SU-DHL-6 (cell line): Measurements from ENCODE around the gene HOXD11.

Experiments
- H2AFZ ChIP-seq: fragments of 200-600 bp; sonication (generic); 2 replicates; pipeline ENCODE4 v1.6.1; 2014; ENCODE audit warnings: low read depth, mild to moderate bottlenecking, moderate library complexity, mixed read lengths, antibody characterized with exemption, low read length; ENCODE audit not compliant: severe bottlenecking
- H3F3A ChIP-seq: fragments of 200-600 bp; shearing (Covaris generic); 2 replicates; pipeline ENCODE4 v1.6.0; 2016; ENCODE audit warnings: antibody characterized with exemption, mild to moderate bottlenecking; ENCODE audit not compliant: insufficient read depth
- H3K27ac ChIP-seq: fragments of 200-600 bp; sonication (generic); 2 replicates; pipeline ENCODE4 v1.5.1; 2016; ENCODE audit warnings: low read depth, mild to moderate bottlenecking, low read length, moderate library complexity, mixed read lengths
- H3K27me3 ChIP-seq: fragments of 200-600 bp; sonication (generic), shearing (Covaris generic); 2 replicates; pipeline ENCODE4 v1.6.0; 2014; ENCODE audit warnings: mild to moderate bottlenecking, low read length
- H3K36me3 ChIP-seq: fragments of 200-600 bp; sonication (generic); 2 replicates; pipeline ENCODE4 v1.6.1; 2014; ENCODE audit warnings: mild to moderate bottlenecking, low read length, mixed read lengths
- H3K4me2 ChIP-seq: fragments of 300-600, 200-600 bp; shearing (Covaris generic), sonication (generic); 2 replicates; pipeline ENCODE4 v1.6.0; 2014; ENCODE audit warnings: low read length, low read depth, mild to moderate bottlenecking; ENCODE audit not compliant: poor library complexity, severe bottlenecking
- H3K4me3 ChIP-seq: fragments of 200-600 bp; sonication (generic); 2 replicates; pipeline ENCODE4 v1.5.1; 2014; ENCODE audit warnings: antibody characterized with exemption, low read length, mild to moderate bottlenecking, mixed read lengths; ENCODE audit not compliant: insufficient read depth, poor library complexity, severe bottlenecking
- H3K79me2 ChIP-seq: fragments of 200-600 bp; sonication (generic); 2 replicates; pipeline ENCODE4 v1.6.1; 2014; ENCODE audit warnings: mild to moderate bottlenecking, low read length, moderate library complexity; ENCODE audit not compliant: insufficient read depth
- H3K9ac ChIP-seq: fragments of 200-600 bp; sonication (generic); 2 replicates; pipeline ENCODE4 v1.7.0; 2014; ENCODE audit warnings: mild to moderate bottlenecking, low read length
- H3K9me2 ChIP-seq: fragments of 200-600 bp; sonication (generic); replicated peaks from 2 replicates; pipeline ENCODE4 v1.6.1; 2014; ENCODE audit warnings: low read length; ENCODE audit not compliant: insufficient read depth
- H3K9me3 ChIP-seq: fragments of 200-600 bp; sonication (generic); 2 replicates; pipeline ENCODE4 v1.6.1; 2014; ENCODE audit warnings: low read length, mixed read lengths; ENCODE audit not compliant: insufficient read depth
- H4K20me1 ChIP-seq: fragments of 200-600 bp; sonication (generic); 2 replicates; pipeline ENCODE4 v1.6.1; 2014; ENCODE audit warnings: low read depth, mild to moderate bottlenecking, antibody characterized with exemption, low read length, moderate library complexity, mixed read lengths
- CTCF ChIP-seq: fragments of 200-600 bp; sonication (generic); IDR thresholded peaks from one replicate; pipeline ENCODE4 v1.5.1; 2017; ENCODE audit warnings: antibody characterized with exemption, mild to moderate bottlenecking, low read length, moderate library complexity; ENCODE audit not compliant: insufficient read depth, poor library complexity, severe bottlenecking
- EZH2phosphoT487 ChIP-seq: fragments of 200-600 bp; sonication (generic), shearing (Covaris generic); conservative IDR thresholded peaks from 2 replicates; pipeline ENCODE4 v1.6.1; 2018; ENCODE audit warnings: mild to moderate bottlenecking, antibody characterized with exemption, low read length, moderate library complexity, mixed read lengths

HOXD11 gene

GRCh38 chr2:176106581-176107539 lies at the start of gene HOXD11:
Gene HOXD11 (plus strand): TSS chr2:176107280. CDS start chr2:176107356, 76 bp downstream.
- H3K9me2 ChIP-seq = no peaks in the 10 kb centered on the region
- TF ChIP-seq EZH2phosphoT487 (no peak), CTCF (no peak)
- no peaks in the 10 kb centered on the region for H3F3A ChIP-seq
- H3K4me3 ChIP-seq = no peak within 1 kb of the TSS
- no peaks in the 10 kb centered on the region for H3K27me3 ChIP-seq
- H3K79me2 ChIP-seq = no peaks in the 10 kb centered on the region
- H3K4me2 ChIP-seq = no peak within 1 kb of the TSS
- no peaks in the 10 kb centered on the region for H3K9me3 ChIP-seq
- no peaks in the 10 kb centered on the region for H3K36me3 ChIP-seq
- H3K9ac ChIP-seq = no peak within 1 kb of the TSS
- no peaks in the 10 kb centered on the region for H4K20me1 ChIP-seq
- H2AFZ ChIP-seq = no peak within 1 kb of the TSS
- no peak within 1 kb of the TSS for H3K27ac ChIP-seq

DNA sequence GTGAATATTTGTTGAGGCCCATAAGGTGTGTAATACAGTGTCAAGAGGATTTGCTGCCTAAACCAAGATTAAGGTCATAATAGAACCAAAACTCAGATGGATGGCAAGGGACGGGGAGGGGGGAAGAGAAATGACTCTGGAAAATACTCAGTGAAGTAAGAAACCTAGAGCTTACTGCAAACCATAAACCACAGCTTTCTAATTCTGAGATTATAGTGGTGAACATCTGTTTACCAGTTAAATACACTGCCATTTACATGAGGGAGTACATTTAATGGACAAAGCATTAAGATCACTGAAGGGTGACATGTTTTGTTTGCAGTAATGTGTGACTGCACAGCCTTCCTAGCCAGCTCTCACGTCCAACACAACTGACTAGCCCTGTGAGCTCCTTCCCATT lies 43.1 kb upstream of the HOXD11 start:
- H3K79me2 ChIP-seq = no peaks in the 10 kb centered on the region
- no peak overlapping the region for H2AFZ ChIP-seq
- no peaks in the 10 kb centered on the region for H4K20me1 ChIP-seq
- no peak overlapping the region for H3K9ac ChIP-seq
- no peaks in the 10 kb centered on the region for H3K9me3 ChIP-seq
- no peak overlapping the region for H3K4me2 ChIP-seq
- H3K4me3 ChIP-seq = no peak overlapping the region
- H3K27ac ChIP-seq = no peak overlapping the region
- H3F3A ChIP-seq = no peaks in the 10 kb centered on the region
- TF ChIP-seq CTCF (no peak), EZH2phosphoT487 (no peak)
- no peaks in the 10 kb centered on the region for H3K9me2 ChIP-seq
- no peaks in the 10 kb centered on the region for H3K27me3 ChIP-seq
- H3K36me3 ChIP-seq = no peaks in the 10 kb centered on the region

DNA sequence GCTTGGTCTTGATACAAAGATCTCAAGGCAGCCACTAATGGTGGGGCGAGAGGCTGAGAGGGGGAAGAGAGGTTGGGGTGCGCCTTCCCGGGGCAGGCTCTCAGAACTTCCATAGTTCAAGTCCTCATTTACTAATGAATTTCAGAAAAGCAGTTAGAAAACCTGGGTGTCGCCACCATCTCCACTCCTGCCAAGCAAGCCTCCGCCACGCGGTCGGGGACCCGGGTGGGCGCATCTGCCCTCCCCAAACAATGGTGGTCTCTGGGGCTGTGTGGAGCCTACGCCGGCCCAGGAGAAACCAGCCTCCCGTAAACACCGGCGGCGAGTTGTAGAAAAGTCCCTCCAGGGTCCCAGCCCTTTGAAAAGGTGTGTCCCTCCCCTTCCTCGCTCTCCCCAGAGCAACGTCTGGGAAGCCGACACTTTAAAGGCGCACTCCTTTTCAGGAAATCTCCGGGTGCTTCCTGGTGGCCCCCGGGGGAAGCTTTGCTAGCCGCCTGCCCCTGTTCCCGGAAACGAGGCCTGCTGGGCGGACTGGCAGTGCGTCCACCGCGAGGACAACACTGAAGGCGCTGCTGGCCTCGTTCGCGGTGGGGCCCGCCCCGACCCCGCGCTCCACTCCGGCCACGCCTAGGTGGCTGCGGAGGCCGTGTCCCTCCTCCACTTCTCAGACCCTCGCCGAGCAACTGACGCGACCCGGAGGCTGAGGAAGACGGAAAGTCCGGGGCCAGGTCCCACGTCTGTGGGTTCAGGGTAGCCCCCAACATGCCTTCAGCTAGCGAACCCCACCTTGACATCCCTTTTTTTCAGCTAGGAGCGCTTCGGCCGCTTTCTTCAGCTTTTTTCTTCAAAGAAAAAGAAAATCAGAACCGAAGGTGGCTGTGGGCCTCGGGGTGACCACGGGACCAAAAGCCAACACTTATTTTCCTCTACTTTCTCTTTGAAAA lies 40.2 kb upstream of the HOXD11 start:
- Histone ChIP-seq H3K9me2 (no peaks in the 10 kb centered on the region), H3K9me3 (no peaks in the 10 kb centered on the region), H3K79me2 (no peaks in the 10 kb centered on the region), H4K20me1 (no peaks in the 10 kb centered on the region), H3F3A (no peaks in the 10 kb centered on the region), H2AFZ (no peak overlapping the region), H3K4me2 (no peak overlapping the region), H3K27me3 (no peaks in the 10 kb centered on the region), H3K36me3 (no peaks in the 10 kb centered on the region), H3K9ac (no peak overlapping the region), H3K4me3 (no peak overlapping the region), H3K27ac (no peak overlapping the region)
- TF ChIP-seq EZH2phosphoT487 = no peak
- TF ChIP-seq CTCF = no peak
